Nephron (organoid): ENCODE measurements around the gene MS4A14.

ENCODE experiments used
- H3K27ac Mint-ChIP-seq, 3 experiments: 2 replicates each; pipeline ENCODE4 v1.8.0; 2020; ENCODE audit warnings: mixed read lengths in 3 of 3, mild to moderate bottlenecking in 2 of 3, moderate library complexity in 1 of 3
- H3K27me3 Mint-ChIP-seq: 2 replicates; pipeline ENCODE4 v1.8.0; 2021; ENCODE audit warnings: low read depth, mild to moderate bottlenecking, moderate library complexity, mixed read lengths
- H3K36me3 Mint-ChIP-seq: 2 replicates; pipeline ENCODE4 v1.8.0; 2020; ENCODE audit warnings: low read depth, mixed read lengths
- H3K4me1 Mint-ChIP-seq: 2 replicates; pipeline ENCODE4 v1.8.0; 2020; ENCODE audit warnings: mixed read lengths
- H3K4me3 Mint-ChIP-seq, 3 experiments: 2 replicates each; pipeline ENCODE4 v1.8.0; 2020; ENCODE audit warnings: mild to moderate bottlenecking in 3 of 3, mixed read lengths in 3 of 3, moderate library complexity in 2 of 3
- H3K9me3 Mint-ChIP-seq: 2 replicates; pipeline ENCODE4 v1.8.0; 2020; ENCODE audit warnings: mixed read lengths
- TF ChIP-seq, protein P1 (sequence below), 3 experiments: fragments of 200-600 bp; sonication (generic); IDR thresholded peaks; one replicate each; pipeline ENCODE4 v1.5.0; 2021; ENCODE audit warnings: antibody characterized with exemption in 3 of 3; ENCODE audit not compliant: unreplicated experiment in 3 of 3

MS4A14 gene

DNA sequence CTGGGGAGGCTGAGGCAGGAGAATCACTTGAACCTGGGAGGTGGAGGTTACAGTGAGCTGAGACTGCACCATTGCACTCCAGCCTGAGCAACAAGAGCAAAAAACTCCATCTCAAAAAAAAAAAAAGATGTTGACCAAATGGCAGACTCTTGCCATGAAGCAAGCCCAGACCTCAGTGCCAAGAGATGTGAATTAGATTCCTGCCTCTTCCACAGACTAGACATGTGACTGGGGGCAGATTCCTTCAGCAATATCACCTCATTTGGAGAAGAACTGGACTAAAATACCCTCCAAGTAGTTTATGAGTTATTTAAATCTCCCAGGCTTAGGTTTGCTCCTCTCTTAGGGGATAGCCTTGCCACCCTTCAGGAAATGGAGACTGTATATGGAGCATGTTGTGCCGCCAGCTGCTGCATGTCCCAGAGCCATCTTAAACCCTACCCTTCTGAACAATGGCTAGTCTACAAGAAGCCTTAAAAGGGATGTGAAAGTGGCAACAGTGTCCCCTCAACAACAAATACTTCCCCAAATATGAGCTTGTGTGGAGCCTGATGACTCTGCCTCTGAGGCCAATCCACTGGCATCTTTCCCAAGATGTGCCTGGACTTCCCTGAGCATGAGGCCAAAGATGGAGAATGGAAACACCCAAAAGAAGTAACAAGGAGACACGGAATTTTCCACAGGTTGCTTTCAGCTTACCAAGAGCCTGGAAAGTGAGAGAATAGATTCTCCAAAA lies 18.7 kb upstream of the MS4A14 start:
- Mint-ChIP-seq H3K9me3 (no peaks in the 10 kb centered on the region), H3K27ac (no peak overlapping the region), H3K36me3 (no peaks in the 10 kb centered on the region), H3K4me1 (peaks cover 3% of the 10 kb centered on the region), H3K27me3 (peaks cover 4% of the 10 kb centered on the region), H3K4me3 (no peak overlapping the region)
- TF ChIP-seq, protein P1, sequence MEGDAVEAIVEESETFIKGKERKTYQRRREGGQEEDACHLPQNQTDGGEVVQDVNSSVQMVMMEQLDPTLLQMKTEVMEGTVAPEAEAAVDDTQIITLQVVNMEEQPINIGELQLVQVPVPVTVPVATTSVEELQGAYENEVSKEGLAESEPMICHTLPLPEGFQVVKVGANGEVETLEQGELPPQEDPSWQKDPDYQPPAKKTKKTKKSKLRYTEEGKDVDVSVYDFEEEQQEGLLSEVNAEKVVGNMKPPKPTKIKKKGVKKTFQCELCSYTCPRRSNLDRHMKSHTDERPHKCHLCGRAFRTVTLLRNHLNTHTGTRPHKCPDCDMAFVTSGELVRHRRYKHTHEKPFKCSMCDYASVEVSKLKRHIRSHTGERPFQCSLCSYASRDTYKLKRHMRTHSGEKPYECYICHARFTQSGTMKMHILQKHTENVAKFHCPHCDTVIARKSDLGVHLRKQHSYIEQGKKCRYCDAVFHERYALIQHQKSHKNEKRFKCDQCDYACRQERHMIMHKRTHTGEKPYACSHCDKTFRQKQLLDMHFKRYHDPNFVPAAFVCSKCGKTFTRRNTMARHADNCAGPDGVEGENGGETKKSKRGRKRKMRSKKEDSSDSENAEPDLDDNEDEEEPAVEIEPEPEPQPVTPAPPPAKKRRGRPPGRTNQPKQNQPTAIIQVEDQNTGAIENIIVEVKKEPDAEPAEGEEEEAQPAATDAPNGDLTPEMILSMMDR (IDR thresholded peaks at IDR 0.05; ENCODE audit: unreplicated experiment in 3 of 3): no peak

DNA sequence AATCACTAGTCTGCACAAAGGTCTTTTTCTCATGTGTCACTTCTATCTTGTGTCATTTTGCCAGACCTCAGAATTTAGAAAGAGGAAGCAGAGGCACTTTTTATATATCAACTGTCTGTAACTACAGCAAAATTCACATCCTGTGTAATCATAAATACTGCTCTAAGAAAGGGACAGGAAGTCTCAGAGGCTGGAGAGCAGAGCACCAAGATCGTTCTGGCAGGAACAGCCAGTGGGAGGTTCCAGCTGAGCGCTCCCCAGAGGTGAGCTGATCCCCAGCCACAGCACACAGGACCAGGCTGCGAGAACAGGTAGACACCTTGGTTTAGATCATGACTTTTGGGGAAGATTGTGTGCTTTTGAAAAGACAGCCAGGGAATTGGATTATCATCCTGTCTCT lies 17.9 kb upstream of the MS4A14 start, which contains the start of gene MS4A7:
Gene MS4A7 (plus strand): TSS at position 179 of the 400 bp plus-strand sequence. CDS start 4,610 bp downstream, outside the sequence.
- Mint-ChIP-seq H3K36me3 (no peaks in the 10 kb centered on the region), H3K4me3 (no peak within 1 kb of the TSS), H3K27me3 (peaks cover 3% of the 10 kb centered on the region), H3K4me1 (peaks cover 3% of the 10 kb centered on the region), H3K27ac (no peak within 1 kb of the TSS), H3K9me3 (no peaks in the 10 kb centered on the region)
- TF ChIP-seq, protein P1 (IDR thresholded peaks at IDR 0.05; ENCODE audit: unreplicated experiment in 3 of 3): no peak

DNA sequence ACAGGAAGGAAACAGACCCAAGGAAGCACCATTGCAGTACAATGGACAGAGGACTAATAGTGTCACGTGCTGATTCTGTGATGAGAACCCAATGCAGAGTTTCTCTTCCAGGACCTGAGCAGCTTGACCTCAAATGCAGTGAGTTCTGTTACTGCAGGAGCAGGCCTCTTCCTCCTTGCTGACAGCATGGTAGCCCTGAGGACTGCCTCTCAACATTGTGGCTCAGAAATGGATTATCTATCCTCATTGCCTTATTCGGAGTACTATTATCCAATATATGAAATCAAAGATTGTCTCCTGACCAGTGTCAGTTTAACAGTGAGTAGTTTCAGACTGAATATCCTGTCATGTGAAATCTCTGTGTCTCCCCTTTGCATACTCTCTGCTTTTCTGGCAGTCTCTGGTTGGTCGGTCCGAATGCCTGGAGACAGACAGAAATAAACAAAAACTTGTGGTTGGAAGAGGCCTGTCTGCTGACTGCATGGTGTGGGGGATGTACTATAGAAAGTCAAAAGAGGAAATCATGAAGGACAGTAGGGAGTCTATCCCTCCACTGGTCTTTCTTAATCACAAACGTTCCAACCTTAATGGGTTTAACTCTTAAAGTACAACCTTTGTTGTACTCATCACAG lies 6.9 kb upstream of the MS4A14 start:
- no peak overlapping the region for H3K27ac Mint-ChIP-seq
- TF ChIP-seq, protein P1 (IDR thresholded peaks at IDR 0.05; ENCODE audit: unreplicated experiment in 3 of 3): no peak
- H3K9me3 Mint-ChIP-seq: no peaks in the 10 kb centered on the region
- no peaks in the 10 kb centered on the region for H3K27me3 Mint-ChIP-seq
- H3K4me3 Mint-ChIP-seq: no peak overlapping the region
- H3K4me1 Mint-ChIP-seq: no peaks in the 10 kb centered on the region
- no peaks in the 10 kb centered on the region for H3K36me3 Mint-ChIP-seq

DNA sequence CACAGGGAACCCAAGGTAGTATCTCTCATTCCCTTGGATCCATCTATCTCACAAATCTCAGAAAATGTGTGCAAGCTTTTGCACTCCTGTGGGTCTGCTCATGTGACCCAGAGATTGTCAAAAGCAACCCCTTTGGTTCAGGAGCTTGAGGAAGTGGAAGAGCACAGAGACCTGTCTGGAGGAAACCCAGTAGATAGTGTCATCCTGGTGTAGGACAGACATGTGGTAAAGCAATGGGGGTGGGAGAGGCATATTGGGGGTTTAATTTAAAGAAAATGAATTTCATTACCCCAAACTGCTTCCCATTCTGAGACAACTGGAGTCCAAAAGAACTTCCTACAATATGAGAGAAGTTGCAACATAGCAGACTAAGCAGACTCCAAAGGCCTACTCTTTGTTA lies 5.8 kb upstream of the MS4A14 start:
- TF ChIP-seq, protein P1 (IDR thresholded peaks at IDR 0.05; ENCODE audit: unreplicated experiment in 3 of 3): no peak
- H3K27me3 Mint-ChIP-seq: no peaks in the 10 kb centered on the region
- no peak overlapping the region for H3K4me3 Mint-ChIP-seq
- H3K27ac Mint-ChIP-seq: no peak overlapping the region
- no peaks in the 10 kb centered on the region for H3K9me3 Mint-ChIP-seq
- H3K36me3 Mint-ChIP-seq: no peaks in the 10 kb centered on the region
- no peaks in the 10 kb centered on the region for H3K4me1 Mint-ChIP-seq

DNA sequence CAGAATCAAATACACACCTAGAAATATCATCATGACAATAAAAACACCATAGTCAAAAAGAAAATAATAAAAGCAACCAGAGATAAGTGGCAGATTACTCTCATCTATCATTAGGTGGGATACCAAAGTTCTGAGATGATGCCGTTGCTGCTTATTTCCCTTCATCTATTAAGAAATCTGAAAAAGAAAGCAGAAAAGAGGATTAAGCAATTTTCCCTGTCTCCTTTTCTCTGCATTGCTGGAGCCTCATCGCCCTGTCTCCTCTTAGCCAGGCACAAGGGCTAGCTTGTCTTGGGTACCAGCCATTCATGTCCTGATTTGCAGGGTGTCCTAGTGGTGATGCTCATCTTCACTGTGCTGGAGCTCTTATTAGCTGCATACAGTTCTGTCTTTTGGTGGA lies 3.9 kb upstream of the MS4A14 start:
- Mint-ChIP-seq H3K27ac (no peak overlapping the region), H3K36me3 (no peaks in the 10 kb centered on the region), H3K4me1 (no peaks in the 10 kb centered on the region), H3K9me3 (no peaks in the 10 kb centered on the region), H3K4me3 (no peak overlapping the region), H3K27me3 (no peaks in the 10 kb centered on the region)
- TF ChIP-seq, protein P1 (IDR thresholded peaks at IDR 0.05; ENCODE audit: unreplicated experiment in 3 of 3): no peak
